Skeletal muscle satellite cell (primary cell): Measurements from ENCODE around the gene TBX15. TPM values are rescaled to one million over a fixed set of nuclear protein-coding genes. Genes with fewer than 3 reads are reported as not detected.
A peak's percentile ranks its signal among the peaks of the same experiment; 100 is the strongest.

Source experiments
- H3K27me3 ChIP-seq: 2 replicates; pipeline ENCODE4 v1.7.0; 2013; ENCODE audit warnings: low read length; ENCODE audit not compliant: control insufficient read depth, insufficient read depth
- H3K36me3 ChIP-seq: 2 replicates; pipeline ENCODE4 v1.7.0; 2013; ENCODE audit warnings: mild to moderate bottlenecking, control low read depth, low read length; ENCODE audit not compliant: insufficient read depth
- H3K4me1 ChIP-seq: 2 replicates; pipeline ENCODE4 v1.7.0; 2013; ENCODE audit warnings: low read length; ENCODE audit not compliant: control insufficient read depth, insufficient read depth
- H3K4me2 ChIP-seq: 2 replicates; pipeline ENCODE4 v1.7.0; 2013; ENCODE audit warnings: mild to moderate bottlenecking, low read length
- H3K4me3 ChIP-seq: 2 replicates; pipeline ENCODE4 v1.7.0; 2013; ENCODE audit warnings: low read length
- H3K9ac ChIP-seq: 2 replicates; pipeline ENCODE4 v1.7.0; 2013; ENCODE audit warnings: mild to moderate bottlenecking, low read depth, low read length, moderate library complexity
- H3K9me3 ChIP-seq: replicated peaks from 2 replicates; pipeline ENCODE4 v1.7.0; 2013; ENCODE audit warnings: mild to moderate bottlenecking, control low read depth, low read length
- total RNA-seq: library from RNA; depleted of rRNA; stranded (reverse); fragments of >200 nt; gene quantifications from 2 replicates; pipeline ENCODE4 v1.2.3, GENCODE V29; 2012; rRNA removed

The TBX15 gene
- total RNA-seq, result 17.9 and 22.6 TPM in 2 replicates

DNA sequence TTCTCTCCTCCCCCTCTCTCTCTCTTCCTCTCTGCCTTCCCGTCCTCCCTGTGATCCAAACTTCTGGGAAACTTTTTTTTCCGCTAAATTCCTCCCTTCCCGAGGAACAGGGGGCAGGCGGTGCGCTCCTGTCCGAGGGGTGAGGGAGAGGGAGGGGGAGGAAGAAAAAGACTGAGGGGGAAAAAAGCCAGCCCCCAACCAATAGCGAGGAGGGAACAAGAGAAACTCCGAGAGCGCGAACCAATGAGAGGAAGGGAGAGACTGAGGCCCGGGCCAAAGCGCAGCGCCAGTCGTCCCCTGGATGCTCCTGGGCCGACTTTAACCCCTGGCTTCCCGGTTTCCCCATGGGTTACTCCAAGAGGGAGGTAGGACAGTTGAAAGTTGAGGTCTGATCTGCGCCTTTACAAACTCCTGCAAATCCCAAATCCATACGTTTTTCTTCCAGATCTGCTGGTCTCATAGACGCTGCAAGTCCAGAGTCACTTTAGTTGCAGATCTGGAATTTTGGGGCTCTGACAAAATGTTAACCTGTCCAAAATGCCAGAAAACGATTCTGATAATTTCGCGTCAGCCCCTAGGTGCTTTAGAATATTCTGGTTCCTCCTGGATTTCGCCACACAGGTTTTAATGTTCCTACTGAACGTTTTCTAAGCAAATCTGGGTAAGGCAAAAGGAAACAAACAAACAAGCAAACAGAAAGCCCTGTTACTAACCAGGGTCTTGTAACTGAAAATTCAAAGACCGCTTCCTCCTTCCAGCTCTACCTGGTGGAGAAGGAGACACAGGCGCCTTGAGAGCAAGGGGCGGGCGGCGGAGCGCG, at the start of gene TBX15:
Gene TBX15 (minus strand): TSS at position 158 of the 820 bp plus-strand sequence. CDS start 548 bp downstream, outside the sequence.
- peak within 1 kb of the TSS; percentile 90 for H3K9ac ChIP-seq
- peak within 1 kb of the TSS; percentile 98 for H3K4me2 ChIP-seq
- peaks cover 3% of the 10 kb centered on the region for H3K36me3 ChIP-seq
- no peaks in the 10 kb centered on the region for H3K9me3 ChIP-seq
- peak within 1 kb of the TSS; percentile 90 for H3K4me3 ChIP-seq
- peaks cover 8% of the 10 kb centered on the region for H3K27me3 ChIP-seq
- H3K4me1 ChIP-seq, result peaks cover 14% of the 10 kb centered on the region

DNA sequence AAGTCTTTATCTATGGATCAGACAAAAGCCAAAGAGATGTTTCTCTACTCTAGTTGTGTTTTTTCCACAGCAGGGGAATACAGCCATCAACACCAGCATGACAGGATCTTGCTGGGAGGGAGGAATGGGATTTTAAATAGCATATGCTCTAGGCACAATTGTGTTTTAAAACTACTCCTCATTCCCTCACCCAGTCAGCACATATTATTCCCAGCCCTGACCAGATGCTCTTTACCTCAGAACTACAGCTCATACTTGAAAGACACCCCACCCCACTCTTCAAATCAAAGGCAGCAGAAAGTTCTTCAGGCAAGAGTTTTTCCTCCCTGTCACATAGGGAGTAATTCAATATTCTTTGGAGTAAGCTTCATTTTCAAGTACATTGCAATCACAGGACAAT, 46.2 kb upstream of the TBX15 start:
- no peaks in the 10 kb centered on the region for H3K27me3 ChIP-seq
- no peak overlapping the region for H3K4me3 ChIP-seq
- H3K9ac ChIP-seq, result no peak overlapping the region
- no peaks in the 10 kb centered on the region for H3K9me3 ChIP-seq
- no peak overlapping the region for H3K4me2 ChIP-seq
- no peaks in the 10 kb centered on the region for H3K36me3 ChIP-seq
- H3K4me1 ChIP-seq, result no peaks in the 10 kb centered on the region

DNA sequence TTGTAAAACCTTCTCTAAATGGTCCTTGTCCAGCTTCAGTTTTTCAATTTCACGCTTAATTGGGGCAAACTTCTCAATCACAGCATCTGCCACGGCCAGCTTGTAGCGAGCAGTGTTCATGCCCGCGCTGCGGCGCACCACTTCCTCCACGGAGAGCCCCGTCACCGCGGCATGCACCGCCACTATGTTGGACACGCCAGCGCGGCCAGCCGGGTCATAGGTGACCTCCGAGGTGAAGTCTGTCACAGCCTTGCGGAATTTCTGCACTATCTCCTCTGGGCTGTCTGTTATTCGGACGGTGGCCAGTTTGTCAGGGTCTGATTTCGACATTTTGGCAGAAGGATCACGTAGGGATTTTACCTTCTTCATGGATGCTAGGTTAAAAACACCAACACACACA, 44.8 kb upstream of the TBX15 start:
- Histone ChIP-seq H3K36me3 (no peaks in the 10 kb centered on the region), H3K4me2 (no peak overlapping the region), H3K4me3 (no peak overlapping the region), H3K9me3 (no peaks in the 10 kb centered on the region), H3K27me3 (no peaks in the 10 kb centered on the region), H3K4me1 (peaks cover 2% of the 10 kb centered on the region), H3K9ac (no peak overlapping the region)

- Histone ChIP-seq H3K9me3 (no peaks in the 10 kb centered on the region), H3K36me3 (no peaks in the 10 kb centered on the region), H3K4me1 (peaks cover 11% of the 10 kb centered on the region), H3K27me3 (no peaks in the 10 kb centered on the region), H3K9ac (no peak overlapping the region), H3K4me3 (no peak overlapping the region), H3K4me2 (peak overlapping the region; percentile 6)
Measured at GRCh38 chr1:119027759-119028158, 39.6 kb upstream of the TBX15 start.

GRCh38 chr1:119026956-119027355, 38.8 kb upstream of the TBX15 start:
- H3K4me1 ChIP-seq, result peaks cover 11% of the 10 kb centered on the region
- H3K27me3 ChIP-seq, result no peaks in the 10 kb centered on the region
- no peak overlapping the region for H3K4me3 ChIP-seq
- no peak overlapping the region for H3K4me2 ChIP-seq
- H3K9ac ChIP-seq, result no peak overlapping the region
- no peaks in the 10 kb centered on the region for H3K9me3 ChIP-seq
- no peaks in the 10 kb centered on the region for H3K36me3 ChIP-seq

- Histone ChIP-seq H3K4me2 (no peak overlapping the region), H3K4me3 (no peak overlapping the region), H3K36me3 (no peaks in the 10 kb centered on the region), H3K4me1 (no peaks in the 10 kb centered on the region), H3K27me3 (no peaks in the 10 kb centered on the region), H3K9ac (no peak overlapping the region), H3K9me3 (no peaks in the 10 kb centered on the region)
Measured at GRCh38 chr1:119015547-119015946, 27.4 kb upstream of the TBX15 start.

DNA sequence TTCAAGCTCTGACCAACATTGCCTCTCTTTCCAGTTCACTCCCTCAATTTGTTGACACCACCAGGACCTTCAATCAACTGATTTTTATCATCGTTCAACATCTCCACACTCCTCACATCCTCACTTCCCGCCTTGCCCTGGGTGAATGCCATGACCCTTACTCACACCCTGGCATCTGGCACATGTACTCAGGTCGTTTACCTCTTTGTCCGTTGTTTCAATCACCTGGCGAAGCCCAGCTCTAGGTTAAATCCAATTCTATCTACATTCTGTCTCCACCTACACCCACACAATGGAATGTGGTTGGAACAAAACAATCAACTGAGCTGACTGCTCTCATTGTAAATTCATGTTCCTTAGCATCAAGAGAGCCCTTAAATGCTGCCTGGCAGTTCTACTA, 24.2 kb upstream of the TBX15 start:
- Histone ChIP-seq H3K4me3 (no peak overlapping the region), H3K4me1 (peaks cover 11% of the 10 kb centered on the region), H3K9ac (no peak overlapping the region), H3K36me3 (no peaks in the 10 kb centered on the region), H3K27me3 (no peaks in the 10 kb centered on the region), H3K4me2 (no peak overlapping the region), H3K9me3 (no peaks in the 10 kb centered on the region)

- Histone ChIP-seq H3K27me3 (no peaks in the 10 kb centered on the region), H3K9ac (no peak overlapping the region), H3K36me3 (no peaks in the 10 kb centered on the region), H3K4me2 (no peak overlapping the region), H3K9me3 (no peaks in the 10 kb centered on the region), H3K4me3 (no peak overlapping the region), H3K4me1 (peaks cover 11% of the 10 kb centered on the region)
Measured at GRCh38 chr1:119011706-119012105, 23.6 kb upstream of the TBX15 start.

DNA sequence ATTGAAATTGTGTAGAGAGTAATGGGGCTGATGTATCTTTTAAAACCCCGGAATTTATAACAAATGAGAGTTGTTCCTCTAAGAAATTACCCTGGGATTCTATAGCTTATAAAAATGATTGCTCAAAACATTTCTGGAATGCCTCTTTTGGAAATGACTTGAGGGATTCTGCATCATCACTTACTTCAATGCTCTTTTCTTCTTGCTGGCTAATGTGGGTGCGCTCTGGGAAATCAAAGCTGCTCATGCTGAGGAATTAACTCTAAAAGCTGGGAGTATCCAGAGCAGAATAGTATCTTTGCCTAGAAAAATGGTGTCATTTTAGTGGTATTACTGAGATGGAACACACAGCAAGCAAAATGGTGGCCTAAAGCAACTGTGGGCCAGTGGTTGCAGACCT, 23.0 kb upstream of the TBX15 start:
- Histone ChIP-seq H3K36me3 (no peaks in the 10 kb centered on the region), H3K27me3 (peaks cover 3% of the 10 kb centered on the region), H3K4me3 (no peak overlapping the region), H3K9ac (no peak overlapping the region), H3K4me2 (no peak overlapping the region), H3K4me1 (peaks cover 11% of the 10 kb centered on the region), H3K9me3 (no peaks in the 10 kb centered on the region)

DNA sequence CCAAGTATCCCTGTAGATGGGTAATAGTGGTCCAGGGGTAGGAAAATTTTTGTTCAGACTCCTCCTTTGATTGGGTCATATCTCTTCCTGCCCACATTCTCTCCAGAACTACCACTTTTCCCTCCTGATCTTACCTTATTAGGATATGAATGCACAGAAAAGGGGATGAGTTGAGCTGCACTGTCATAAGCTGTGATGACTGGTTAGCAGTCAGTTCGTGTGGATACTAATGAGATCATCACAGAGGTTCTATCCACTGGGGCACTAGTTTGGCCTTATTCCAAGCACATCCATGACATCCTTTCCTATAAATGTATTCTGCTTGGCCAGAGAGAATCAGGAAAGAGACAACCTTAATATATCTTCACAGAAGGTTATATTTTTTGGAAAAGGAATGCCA, 22.1 kb upstream of the TBX15 start:
- Histone ChIP-seq H3K27me3 (peaks cover 10% of the 10 kb centered on the region), H3K9me3 (no peaks in the 10 kb centered on the region), H3K4me2 (no peak overlapping the region), H3K36me3 (no peaks in the 10 kb centered on the region), H3K9ac (no peak overlapping the region), H3K4me3 (no peak overlapping the region), H3K4me1 (peaks cover 11% of the 10 kb centered on the region)

DNA sequence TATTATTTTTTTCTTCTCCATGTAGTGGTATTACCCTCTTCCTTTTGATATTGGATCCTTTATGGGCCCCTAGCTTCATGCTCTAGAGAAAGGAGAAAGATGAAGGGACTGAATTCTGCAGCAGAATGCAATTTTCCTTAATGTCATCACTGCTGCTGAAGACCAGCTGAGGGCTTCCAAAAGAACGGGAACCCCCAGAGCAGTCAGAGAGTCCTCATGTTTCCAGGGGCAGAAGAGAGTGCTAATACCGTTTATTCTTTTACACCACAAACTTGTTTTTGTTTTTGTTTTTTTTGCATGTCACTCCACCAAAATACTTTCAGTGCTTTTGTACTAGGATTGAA, 21.1 kb upstream of the TBX15 start:
- Histone ChIP-seq H3K27me3 (peaks cover 13% of the 10 kb centered on the region), H3K4me1 (peaks cover 11% of the 10 kb centered on the region), H3K4me2 (peak overlapping the region; percentile 76), H3K9me3 (no peaks in the 10 kb centered on the region), H3K4me3 (peak overlapping the region; percentile 54), H3K9ac (peak overlapping the region; percentile 55), H3K36me3 (no peaks in the 10 kb centered on the region)
